ENCODE results near the gene PLAAT2.
A peak's percentile ranks its signal among the peaks of the same experiment; 100 is the strongest.
"Not testable (repeated sequence)": the region's sequence is repeated elsewhere in the genome, so short reads cannot be mapped to it uniquely, and the experiment has no call there.

PLAAT2 gene

GRCh38 chr11:63563201-63564055, at the start of gene PLAAT2:
TSS of gene PLAAT2 (minus strand) at chr11:63563379. CDS start at chr11:63563324, 55 bp downstream.
- DNase-seq: no peak

- DNase-seq: no peak
Observed at GRCh38 chr11:63612181-63612580, 49.0 kb upstream of the PLAAT2 start.

GRCh38 chr11:63611395-63611747, 48.2 kb upstream of the PLAAT2 start:
- DNase-seq: no peak

GRCh38 chr11:63610604-63611394, 47.6 kb upstream of the PLAAT2 start:
- no peak for DNase-seq

GRCh38 chr11:63609971-63610580, 46.9 kb upstream of the PLAAT2 start:
- DNase-seq: no peak

- no peak for DNase-seq
Observed at GRCh38 chr11:63609536-63609935, 46.4 kb upstream of the PLAAT2 start.

- DNase-seq: no peak
Observed at GRCh38 chr11:63608353-63609345, 45.5 kb upstream of the PLAAT2 start.

- DNase-seq: no peak
Observed at GRCh38 chr11:63603180-63603518, 40.0 kb upstream of the PLAAT2 start.

- DNase-seq: not testable (repeated sequence)
Observed at GRCh38 chr11:63602290-63603179, 39.4 kb upstream of the PLAAT2 start.

- DNase-seq: no peak
Observed at GRCh38 chr11:63599211-63600122, 36.3 kb upstream of the PLAAT2 start.

- DNase-seq: no peak
Observed at GRCh38 chr11:63598556-63598955, 35.4 kb upstream of the PLAAT2 start.

- DNase-seq: no peak
Observed at GRCh38 chr11:63595296-63595695, 32.1 kb upstream of the PLAAT2 start.

- DNase-seq: peak; percentile 29
Observed at GRCh38 chr11:63592975-63593395, 29.8 kb upstream of the PLAAT2 start.

- no peak for DNase-seq
Observed at GRCh38 chr11:63590024-63590788, 27.0 kb upstream of the PLAAT2 start.

- no peak for DNase-seq
Observed at GRCh38 chr11:63589000-63589399, 25.8 kb upstream of the PLAAT2 start.

GRCh38 chr11:63586451-63587166, 23.4 kb upstream of the PLAAT2 start:
- DNase-seq: no peak

- DNase-seq: no peak
Observed at GRCh38 chr11:63583357-63583677, 20.1 kb upstream of the PLAAT2 start.

- DNase-seq: not testable (repeated sequence)
Observed at GRCh38 chr11:63581224-63581623, 18.0 kb upstream of the PLAAT2 start.

GRCh38 chr11:63578882-63579281, 15.7 kb upstream of the PLAAT2 start:
- DNase-seq: not testable (repeated sequence)

Data from NCI-H1694 treated with DMSO at 0.1 percent for 48 hours (cell line).